AG20443 (cell line): ENCODE data around the gene PLEKHG3.
A peak's percentile ranks its signal among the peaks of the same experiment; 100 is the strongest.
"Not testable (repeated sequence)": the region's sequence is repeated elsewhere in the genome, so short reads cannot be mapped to it uniquely, and the experiment has no call there.

Source experiments
- DNase-seq: peaks from one replicate; pipeline ENCODE4 v3.0.0; 2012; ENCODE audit warnings: low spot score, mixed read lengths

PLEKHG3 gene

GRCh38 chr14:64704143-64704742, at the start of gene PLEKHG3:
Gene PLEKHG3 (plus strand): TSS chr14:64704424. CDS start chr14:64727632, 23,208 bp downstream.
- DNase-seq, result peak; percentile 89

- DNase-seq, result no peak
Measured at GRCh38 chr14:64654901-64655300, 49.3 kb upstream of the PLEKHG3 start.

GRCh38 chr14:64656986-64657385, 47.2 kb upstream of the PLEKHG3 start:
- DNase-seq, result peak; percentile 71

DNA sequence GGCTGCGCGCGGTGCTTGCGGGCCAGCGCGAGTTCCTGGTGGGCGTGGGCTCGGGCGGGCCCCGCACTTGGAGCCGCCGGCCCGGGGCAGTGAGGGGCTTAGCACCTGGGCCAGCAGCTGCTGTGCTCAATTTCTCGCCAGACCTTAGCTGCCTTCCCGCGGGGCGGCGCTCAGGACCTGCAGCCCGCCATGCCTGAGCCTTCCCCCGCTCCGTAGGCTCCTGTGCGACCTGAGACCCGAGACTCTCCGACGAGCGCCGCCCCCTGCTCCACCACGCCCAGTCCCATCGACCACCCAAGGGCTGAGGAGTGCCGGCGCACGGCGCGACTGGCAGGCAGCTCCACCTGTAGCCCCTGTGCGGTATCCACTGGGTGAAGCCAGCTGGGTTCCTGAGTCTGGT, 46.0 kb upstream of the PLEKHG3 start:
- DNase-seq, result no peak

DNA sequence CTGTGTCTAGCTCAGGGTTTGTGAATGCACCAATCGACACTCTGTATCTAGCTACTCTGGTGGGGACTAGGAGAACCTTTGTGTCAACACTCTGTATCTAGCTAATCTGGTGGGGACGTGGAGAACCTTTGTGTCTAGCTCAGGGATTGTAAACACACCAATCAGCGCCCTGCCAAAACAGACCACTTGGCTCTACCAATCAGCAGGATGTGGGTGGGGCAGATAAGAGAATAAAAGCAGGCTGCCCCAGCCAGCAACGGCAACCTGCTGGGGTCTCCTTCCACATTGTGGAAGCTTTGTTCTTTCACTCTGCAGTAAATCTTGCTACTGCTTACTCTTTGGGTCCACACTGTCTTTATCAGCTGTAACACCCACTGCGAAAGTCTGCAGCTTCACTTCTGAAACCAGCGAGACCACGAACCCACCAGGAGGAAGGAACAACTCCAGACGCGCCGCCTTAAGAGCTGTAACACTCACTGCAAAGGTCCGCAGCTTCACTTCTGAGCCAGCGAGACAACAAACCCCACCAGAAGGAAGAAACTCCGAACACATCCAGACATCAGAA, 45.4 kb upstream of the PLEKHG3 start:
- not testable (repeated sequence) for DNase-seq

- peak; percentile 76 for DNase-seq
Measured at GRCh38 chr14:64659366-64659765, 44.9 kb upstream of the PLEKHG3 start.

- DNase-seq, result no peak
Measured at GRCh38 chr14:64663174-64663573, 41.0 kb upstream of the PLEKHG3 start.

- DNase-seq, result peak; percentile 73
Measured at GRCh38 chr14:64671591-64671990, 32.6 kb upstream of the PLEKHG3 start.

GRCh38 chr14:64673316-64673715, 30.9 kb upstream of the PLEKHG3 start:
- no peak for DNase-seq

GRCh38 chr14:64673748-64674147, 30.5 kb upstream of the PLEKHG3 start:
- DNase-seq, result peak; percentile 21

DNA sequence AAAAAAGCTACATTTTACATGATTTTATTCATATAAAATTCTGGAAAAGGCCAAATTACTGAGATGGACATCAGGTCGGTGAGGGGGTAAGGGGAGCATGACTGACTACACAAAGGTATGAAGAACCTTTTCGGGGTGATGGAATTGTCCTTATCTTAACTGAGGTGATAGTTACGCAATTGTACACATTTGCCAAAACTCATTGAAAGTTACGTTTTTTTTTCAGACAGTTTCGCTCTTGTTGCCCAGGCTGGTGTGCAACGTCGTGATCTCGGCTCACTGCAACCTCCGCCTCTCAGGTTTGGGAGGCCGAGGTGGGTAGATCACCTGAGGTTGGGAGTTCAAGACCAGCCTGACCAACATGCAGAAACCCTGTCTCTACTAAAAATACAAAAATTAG, 29.4 kb upstream of the PLEKHG3 start:
- DNase-seq, result no peak

DNA sequence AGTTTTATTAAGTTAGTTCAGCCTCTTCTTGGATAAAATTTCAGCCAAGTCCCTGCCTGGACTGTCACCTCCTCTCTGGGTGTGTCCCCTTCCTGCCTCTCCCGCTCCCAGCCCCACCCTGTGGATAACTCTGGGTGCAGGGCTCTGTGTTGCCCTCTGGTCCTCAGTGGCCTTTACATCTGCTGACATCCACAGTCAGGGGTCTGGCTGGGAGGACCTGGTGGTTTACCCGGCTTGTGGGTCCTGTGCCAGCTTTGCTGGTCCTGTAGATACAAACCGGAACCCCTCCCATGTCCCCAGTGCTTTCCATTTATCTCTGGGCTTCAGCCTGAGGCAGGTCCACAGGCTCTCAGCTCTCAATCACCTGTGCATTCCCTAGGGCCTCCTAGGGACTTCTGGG, 28.9 kb upstream of the PLEKHG3 start:
- DNase-seq, result no peak

GRCh38 chr14:64676410-64677008, 27.7 kb upstream of the PLEKHG3 start:
- no peak for DNase-seq

- peak; percentile 47 for DNase-seq
Measured at GRCh38 chr14:64680013-64680713, 24.1 kb upstream of the PLEKHG3 start.

GRCh38 chr14:64680714-64681065, 23.5 kb upstream of the PLEKHG3 start:
- DNase-seq, result no peak

DNA sequence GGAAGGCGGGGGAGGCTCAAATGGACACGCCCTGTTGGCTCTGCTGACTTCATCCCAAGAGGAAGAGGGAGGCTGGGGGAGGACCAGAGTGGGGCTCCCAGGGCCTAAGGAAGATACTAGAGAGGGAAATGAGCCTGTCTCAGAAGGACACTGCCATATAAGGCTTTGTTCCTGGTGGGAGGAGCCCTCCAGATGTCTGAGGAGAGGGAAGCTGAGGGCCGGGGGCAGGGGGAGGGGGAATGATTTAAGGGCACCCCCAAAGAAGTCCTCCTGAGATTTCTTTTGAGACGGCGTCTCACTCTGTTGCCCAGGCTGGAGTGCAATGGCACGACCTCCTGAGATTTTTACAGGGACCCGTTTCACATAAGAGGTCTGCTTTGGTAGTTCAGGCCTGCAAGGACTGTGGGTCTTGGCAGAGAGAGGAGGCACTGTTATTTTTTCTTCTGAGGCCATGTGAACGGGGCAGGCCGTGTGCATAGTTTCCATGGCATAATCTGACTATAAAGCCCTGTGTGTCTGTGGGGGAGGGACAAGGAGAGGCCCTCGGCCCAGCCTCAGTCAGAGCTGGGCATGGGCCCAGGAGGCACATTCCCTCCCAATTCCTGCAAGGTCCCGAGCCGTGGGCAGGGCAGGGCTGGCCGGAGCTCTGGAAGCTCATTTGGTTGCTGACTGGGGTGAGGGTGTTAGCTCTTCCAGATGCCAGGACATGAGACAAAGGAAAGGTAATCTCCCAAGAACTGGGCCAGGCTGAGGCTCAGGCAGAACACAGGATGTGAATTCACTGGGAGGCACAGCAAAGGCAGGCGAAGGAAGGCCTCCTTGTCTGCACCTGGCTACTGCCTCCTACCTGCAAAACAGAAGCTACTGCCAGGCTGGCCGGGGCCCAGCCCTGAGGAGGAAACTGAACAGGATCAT, 22.2 kb upstream of the PLEKHG3 start:
- DNase-seq, result peak; percentile 90

DNA sequence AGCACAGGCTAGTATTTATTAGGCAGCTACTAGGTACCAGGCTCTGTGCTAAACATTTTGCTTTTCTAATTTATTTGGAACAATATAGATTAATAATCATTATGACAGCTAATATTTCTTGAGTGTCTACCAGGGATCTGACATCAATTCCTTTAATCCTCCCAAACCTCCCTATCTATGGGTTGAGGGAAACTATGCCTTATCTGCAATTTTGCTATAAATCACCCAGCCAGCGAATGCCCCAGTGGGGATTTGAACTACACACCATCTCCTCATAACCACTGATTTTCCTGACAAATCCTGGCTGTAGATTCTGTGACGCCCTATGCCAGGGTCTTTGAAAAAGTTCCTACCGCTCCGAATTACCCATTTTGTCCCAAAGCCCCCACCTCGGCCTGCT, 21.4 kb upstream of the PLEKHG3 start:
- DNase-seq, result no peak

- no peak for DNase-seq
Measured at GRCh38 chr14:64683264-64683663, 21.0 kb upstream of the PLEKHG3 start.

- DNase-seq, result no peak
Measured at GRCh38 chr14:64684091-64684490, 20.1 kb upstream of the PLEKHG3 start.

GRCh38 chr14:64685371-64686281, 18.6 kb upstream of the PLEKHG3 start:
- DNase-seq, result no peak

DNA sequence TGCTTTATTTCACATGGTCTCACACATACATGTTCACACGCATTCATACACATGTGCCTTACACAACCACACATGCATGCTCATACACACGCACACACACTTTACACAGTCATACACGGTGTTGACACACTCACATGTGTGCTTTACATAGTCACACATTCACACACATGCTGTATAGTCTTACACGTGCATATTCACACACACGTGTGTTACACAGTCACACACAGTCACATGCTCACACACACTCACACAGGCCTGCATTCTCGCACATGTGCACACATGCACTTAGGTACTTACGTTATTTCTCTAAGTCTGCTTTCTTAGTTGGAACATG, 18.0 kb upstream of the PLEKHG3 start:
- no peak for DNase-seq
